ENCODE measurements around the gene SEMA3B. TPM values are rescaled to one million over a fixed set of nuclear protein-coding genes. Genes with fewer than 3 reads are reported as not detected.

Gene SEMA3B
- total RNA-seq, 2 experiments from 2014 or later = 1.9 to 2.0 TPM

- H3K36me3 Mint-ChIP-seq (ENCODE audit: low read depth) = peaks cover 7% of the 10 kb centered on the region
- H3K4me1 ChIP-seq (ENCODE audit: insufficient read depth, low read length) = peaks cover 31% of the 10 kb centered on the region
- H3K27ac ChIP-seq (ENCODE audit: low read depth in 1 of 2, low read length in 2 of 2) = peak overlapping the region; percentile 89 to 94
- H3K27ac Mint-ChIP-seq = peak overlapping the region; percentile 99
- CTCF ChIA-PET = interaction anchor here (0.8 to 2.9 kb wide), 8 partner anchors 23 to 104 kb away, joined by 3 to 18 read pairs (median 6); no protein-coding TSS in a partner anchor
- H3K4me3 ChIP-seq (ENCODE audit: low read length) = peak overlapping the region; percentile 82
- POLR2A ChIA-PET = interaction anchor here (1.2 to 3.4 kb wide), 12 partner anchors 14 to 103 kb away, joined by 4 to 54 read pairs (median 10); partner anchors contain the start of genes CYB561D2, GNAI2, NPRL2 and RASSF1
- no peaks in the 10 kb centered on the region for H3K9me3 Mint-ChIP-seq
- peak overlapping the region; percentile 99 for H3K4me3 Mint-ChIP-seq
- no peak for TF ChIP-seq CTCF (IDR thresholded peaks at IDR 0.05)
- H3K4me1 Mint-ChIP-seq (ENCODE audit: low read depth) = peaks cover 32% of the 10 kb centered on the region
- no peaks in the 10 kb centered on the region for H3K9me3 ChIP-seq (ENCODE audit: control insufficient read depth in 1 of 2, insufficient read depth in 1 of 2, low read length in 2 of 2)
- no peaks in the 10 kb centered on the region for H3K27me3 Mint-ChIP-seq
- no peak for ATAC-seq (ENCODE audit: poor library complexity)
- DNase-seq = peak in 1 of 14 experiments; percentile 24
- intact Hi-C loops (cut with DNase I, micrococcal nuclease) = loop anchor here (1.0 to 5.0 kb wide), 6 partner anchors 23 to 886 kb away; partner anchors contain the start of genes GNAI2 (in 1 of the 2), RHOA (in 1 of the 2), TCTA (in 1 of the 2) and TMEM115 (in 1 of the 2)
- no peaks in the 10 kb centered on the region for H3K27me3 ChIP-seq (ENCODE audit: control insufficient read depth in 1 of 2, insufficient read depth in 2 of 2, low read length in 2 of 2)
- H3K36me3 ChIP-seq (ENCODE audit: insufficient read depth, low read length) = no peaks in the 10 kb centered on the region
Observed at GRCh38 chr3:50297896-50298725, 29.2 kb downstream of the SEMA3B start.

- POLR2A ChIA-PET = interaction anchor here (0.7 to 3.4 kb wide), 22 partner anchors 14 to 370 kb away, joined by 3 to 54 read pairs (median 6); partner anchors contain the start of genes CYB561D2, GNAI2, MON1A and NPRL2
- H3K9me3 Mint-ChIP-seq = no peaks in the 10 kb centered on the region
- Histone ChIP-seq H3K36me3 (ENCODE audit: insufficient read depth, low read length) (no peaks in the 10 kb centered on the region), H3K4me3 (ENCODE audit: low read length) (peak within 1 kb of the TSS; percentile 82), H3K27ac (ENCODE audit: low read depth in 1 of 2, low read length in 2 of 2) (peak within 1 kb of the TSS; percentile 89 to 94), H3K27me3 (ENCODE audit: control insufficient read depth in 1 of 2, insufficient read depth in 2 of 2, low read length in 2 of 2) (no peaks in the 10 kb centered on the region), H3K4me1 (ENCODE audit: insufficient read depth, low read length) (peaks cover 31% of the 10 kb centered on the region), H3K9me3 (ENCODE audit: control insufficient read depth in 1 of 2, insufficient read depth in 1 of 2, low read length in 2 of 2) (no peaks in the 10 kb centered on the region)
- H3K4me1 Mint-ChIP-seq (ENCODE audit: low read depth) = peaks cover 30% of the 10 kb centered on the region
- H3K27ac Mint-ChIP-seq = peak within 1 kb of the TSS; percentile 99
- H3K27me3 Mint-ChIP-seq = no peaks in the 10 kb centered on the region
- DNase-seq (peak; percentile 98 to 100 (median 99)), ATAC-seq (ENCODE audit: poor library complexity) (peak; percentile 83)
- TF ChIP-seq CTCF (IDR thresholded peaks at IDR 0.05) = peak; percentile 56
- H3K36me3 Mint-ChIP-seq (ENCODE audit: low read depth) = peaks cover 7% of the 10 kb centered on the region
- intact Hi-C loops (cut with DNase I, micrococcal nuclease) = loop anchor here (1.0 to 5.0 kb wide), 7 partner anchors 22 to 887 kb away; partner anchors contain the start of genes GNAI2 (in 1 of the 2), RHOA (in 1 of the 2), TCTA (in 1 of the 2) and TMEM115 (in 1 of the 2)
- H3K4me3 Mint-ChIP-seq = peak within 1 kb of the TSS; percentile 99
- CTCF ChIA-PET = interaction anchor here (0.8 to 2.9 kb wide), 11 partner anchors 21 to 292 kb away, joined by 3 to 18 read pairs (median 4); partner anchors contain the start of gene TMEM115
Observed at GRCh38 chr3:50298836-50299637, 30.1 kb downstream of the SEMA3B start, which contains the start of the genes HYAL3 and NAA80. Gene HYAL3, minus strand, starts transcription at chr3:50299405. Its CDS starts 3,803 bp downstream, at chr3:50295602. Gene NAA80, minus strand, starts transcription at chr3:50299405. Its CDS starts 1,942 bp downstream, at chr3:50297463.

- intact Hi-C loops (cut with DNase I, micrococcal nuclease) = loop anchor here (1.0 to 5.0 kb wide), 6 partner anchors 21 to 887 kb away; partner anchors contain the start of genes GNAI2 (in 1 of the 2), RHOA (in 1 of the 2), TCTA (in 1 of the 2) and TMEM115 (in 1 of the 2)
- H3K9me3 Mint-ChIP-seq = no peaks in the 10 kb centered on the region
- peak overlapping the region; percentile 82 for H3K4me3 ChIP-seq (ENCODE audit: low read length)
Observed at GRCh38 chr3:50299638-50299928, 30.6 kb downstream of the SEMA3B start.

More at GRCh38 chr3:50299638-50299928, 30.6 kb downstream of the SEMA3B start:
- DNase-seq (no peak), ATAC-seq (ENCODE audit: poor library complexity) (no peak)
- Histone ChIP-seq H3K9me3 (ENCODE audit: control insufficient read depth in 1 of 2, insufficient read depth in 1 of 2, low read length in 2 of 2) (no peaks in the 10 kb centered on the region), H3K27me3 (ENCODE audit: control insufficient read depth in 1 of 2, insufficient read depth in 2 of 2, low read length in 2 of 2) (no peaks in the 10 kb centered on the region), H3K4me1 (ENCODE audit: insufficient read depth, low read length) (peaks cover 31% of the 10 kb centered on the region), H3K27ac (ENCODE audit: low read depth in 1 of 2, low read length in 2 of 2) (peak overlapping the region; percentile 89 to 94), H3K36me3 (ENCODE audit: insufficient read depth, low read length) (no peaks in the 10 kb centered on the region)
- Mint-ChIP-seq H3K27me3 (no peaks in the 10 kb centered on the region), H3K36me3 (ENCODE audit: low read depth) (peaks cover 7% of the 10 kb centered on the region), H3K4me1 (ENCODE audit: low read depth) (peaks cover 30% of the 10 kb centered on the region), H3K27ac (peak overlapping the region; percentile 99), H3K4me3 (peak overlapping the region; percentile 99)
- no peak for TF ChIP-seq CTCF (IDR thresholded peaks at IDR 0.05)
- CTCF ChIA-PET = interaction anchor here (0.8 to 2.9 kb wide), 9 partner anchors 22 to 292 kb away, joined by 3 to 18 read pairs (median 7); partner anchors contain the start of gene TMEM115
- POLR2A ChIA-PET = interaction anchor here (0.9 to 3.4 kb wide), 20 partner anchors 16 to 370 kb away, joined by 3 to 54 read pairs (median 8); partner anchors contain the start of genes CYB561D2, GNAI2, MON1A and NPRL2
